Thyroid gland (tissue), 4 donors: ENCODE measurements around the gene PKP3. TPM values are rescaled to one million over a fixed set of nuclear protein-coding genes. Genes with fewer than 3 reads are reported as not detected.

Source experiments
- DNase-seq, 2 donors: peaks; one replicate each; pipeline ENCODE4 v3.0.0-alpha.2; 2019
- H3K27ac ChIP-seq, 3 donors: fragments of 200-600 bp; sonication (generic); 1 replicate in 2 of 3; 2 replicates in 1 of 3; pipeline ENCODE4 v1.5.1; 2016 to 2019; ENCODE audit warnings: mild to moderate bottlenecking in 1 of 3, moderate library complexity in 1 of 3
- H3K27me3 ChIP-seq: fragments of 200-600 bp; sonication (generic); one replicate; pipeline ENCODE4 v1.5.1; 2019
- H3K36me3 ChIP-seq, 2 donors: fragments of 200-600 bp; sonication (generic); one replicate each; pipeline ENCODE4 v1.5.1; 2016 to 2019
- H3K4me1 ChIP-seq, 2 donors: fragments of 200-600 bp; sonication (generic); one replicate each; pipeline ENCODE4 v1.5.1; 2017 to 2019
- H3K4me3 ChIP-seq, 3 donors: fragments of 200-600 bp; sonication (generic); replicated peaks in 1 of 3; 1 replicate in 2 of 3; 2 replicates in 1 of 3; pipeline ENCODE4 v1.5.1; 2016; ENCODE audit warnings: mild to moderate bottlenecking in 1 of 3
- H3K9me3 ChIP-seq: fragments of 200-600 bp; sonication (generic); one replicate; pipeline ENCODE4 v1.5.1; 2017
- POLR2A ChIP-seq, 2 donors: fragments of 450-650 bp; IDR thresholded peaks; one replicate each; pipeline ENCODE4 v1.6.1; 2017; ENCODE audit warnings: antibody characterized with exemption in 2 of 2, mild to moderate bottlenecking in 2 of 2, moderate library complexity in 1 of 2
- WGBS, 2 donors: methylation state at CpG; one replicate each; pipeline ENCODE4 v1.1.5; 2017; 5-methylcytosine and 5-hydroxymethylcytosine counted together
- intact Hi-C: fragments of 100-400 bp; cut with DNase I; formaldehyde crosslinking; loops from one replicate; pipeline ENCODE4 v1.15.1; 2023
- total RNA-seq, 4 donors: library from RNA; depleted of rRNA; stranded (reverse); fragments of >200 nt; gene quantifications; one replicate each; pipeline ENCODE4 v1.2.3, GENCODE V29; 2016
- TF ChIP-seq, protein P1 (sequence below), 6 experiments: fragments of 200-600 bp in 3 of 6; fragments of 450-650 bp in 3 of 6; sonication (generic) in 3 of 6; IDR thresholded peaks; one replicate each; pipeline ENCODE4 v1.5.1; 2016 to 2019; ENCODE audit warnings: antibody characterized with exemption in 6 of 6, mild to moderate bottlenecking in 2 of 6, inconsistent platforms in 1 of 6, moderate library complexity in 1 of 6

Gene PKP3
- total RNA-seq, 4 donors from 2014 or later = 30.4 to 58.4 (median 46.9) TPM

DNA sequence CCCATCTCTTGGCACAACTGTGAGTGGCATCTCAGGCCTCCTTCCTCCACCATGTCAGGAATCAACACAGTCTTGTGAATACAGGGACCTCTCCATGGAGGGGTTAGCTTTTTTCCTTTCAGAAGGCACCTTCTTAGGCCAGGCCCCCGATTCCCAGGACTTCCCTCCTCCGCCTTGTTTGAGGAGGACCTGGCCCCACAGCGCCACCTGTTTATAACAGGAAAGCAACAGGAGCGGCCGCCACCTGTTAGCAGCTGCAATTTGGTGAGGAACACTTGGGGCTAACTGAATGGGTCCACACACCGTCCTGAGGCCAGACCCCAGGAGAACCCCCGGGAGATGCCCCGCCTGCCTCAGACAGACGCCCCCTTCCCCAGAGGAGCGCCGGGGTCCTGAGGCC is 3.8 kb upstream of the PKP3 start:
- intact Hi-C loops = no loop called here
- WGBS, 2 donors = 77 to 89% methylated on average over 5 to 6 of the region's 11 CpGs
- TF ChIP-seq, protein P1, sequence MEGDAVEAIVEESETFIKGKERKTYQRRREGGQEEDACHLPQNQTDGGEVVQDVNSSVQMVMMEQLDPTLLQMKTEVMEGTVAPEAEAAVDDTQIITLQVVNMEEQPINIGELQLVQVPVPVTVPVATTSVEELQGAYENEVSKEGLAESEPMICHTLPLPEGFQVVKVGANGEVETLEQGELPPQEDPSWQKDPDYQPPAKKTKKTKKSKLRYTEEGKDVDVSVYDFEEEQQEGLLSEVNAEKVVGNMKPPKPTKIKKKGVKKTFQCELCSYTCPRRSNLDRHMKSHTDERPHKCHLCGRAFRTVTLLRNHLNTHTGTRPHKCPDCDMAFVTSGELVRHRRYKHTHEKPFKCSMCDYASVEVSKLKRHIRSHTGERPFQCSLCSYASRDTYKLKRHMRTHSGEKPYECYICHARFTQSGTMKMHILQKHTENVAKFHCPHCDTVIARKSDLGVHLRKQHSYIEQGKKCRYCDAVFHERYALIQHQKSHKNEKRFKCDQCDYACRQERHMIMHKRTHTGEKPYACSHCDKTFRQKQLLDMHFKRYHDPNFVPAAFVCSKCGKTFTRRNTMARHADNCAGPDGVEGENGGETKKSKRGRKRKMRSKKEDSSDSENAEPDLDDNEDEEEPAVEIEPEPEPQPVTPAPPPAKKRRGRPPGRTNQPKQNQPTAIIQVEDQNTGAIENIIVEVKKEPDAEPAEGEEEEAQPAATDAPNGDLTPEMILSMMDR (IDR thresholded peaks at IDR 0.05) = no peak
- TF ChIP-seq POLR2A (IDR thresholded peaks at IDR 0.05) = no peak

DNA sequence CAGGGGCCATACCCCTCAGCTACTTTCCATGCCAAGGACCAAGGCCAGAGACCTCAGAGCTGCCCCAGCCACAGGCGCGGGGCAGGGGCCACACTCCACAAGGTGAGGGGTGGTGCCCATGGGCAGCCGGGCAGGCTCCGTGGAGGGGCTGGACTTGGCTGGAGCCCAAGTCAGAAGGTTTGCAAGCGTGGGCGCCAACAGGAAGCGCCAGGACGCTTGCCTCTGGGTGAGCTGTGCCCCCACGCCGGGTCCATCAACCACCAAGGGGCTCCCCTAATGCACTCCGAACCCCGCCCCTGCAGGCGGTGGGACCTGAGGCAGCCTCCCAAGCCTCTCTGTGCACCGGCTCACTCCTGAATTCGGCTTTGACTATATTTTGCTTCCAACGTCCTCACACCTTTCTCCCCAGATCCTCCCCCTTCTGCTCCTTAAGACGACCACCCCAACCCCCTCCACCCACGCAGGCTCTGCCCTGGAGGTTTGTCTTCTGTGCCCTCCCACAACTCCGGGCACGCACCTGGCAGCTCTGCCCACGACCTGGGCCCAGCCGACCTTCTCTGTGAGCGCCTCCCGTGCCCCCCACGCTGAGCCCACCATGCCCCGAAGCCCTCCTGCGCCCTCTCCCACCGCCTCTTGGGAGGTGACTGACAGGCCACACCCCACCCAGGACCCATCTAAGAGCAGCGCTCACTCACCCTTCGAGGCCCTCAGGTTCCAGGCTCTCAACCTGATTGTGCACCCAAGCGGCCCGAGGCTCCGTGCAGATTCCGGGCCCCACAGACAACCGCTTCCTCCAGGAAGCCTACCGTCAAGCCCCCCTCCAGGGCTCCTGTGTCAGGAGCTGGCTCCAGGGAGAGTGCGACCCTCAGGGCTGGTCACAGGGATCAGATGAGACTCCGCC is 2.6 kb upstream of the PKP3 start:
- WGBS, 2 donors = 70 to 76% methylated on average over 23 to 28 of the region's 38 CpGs

More for the DNA sequence above, 3.8 kb upstream of the PKP3 start:
- H3K4me1 ChIP-seq = peaks cover 30 to 32% of the 10 kb centered on the region in 2 donors
- no peaks in the 10 kb centered on the region for H3K36me3 ChIP-seq
- H3K4me3 ChIP-seq = no peak overlapping the region
- H3K27me3 ChIP-seq = no peaks in the 10 kb centered on the region
- H3K27ac ChIP-seq = no peak overlapping the region
- DNase-seq = no peak
- H3K9me3 ChIP-seq = no peaks in the 10 kb centered on the region

DNA sequence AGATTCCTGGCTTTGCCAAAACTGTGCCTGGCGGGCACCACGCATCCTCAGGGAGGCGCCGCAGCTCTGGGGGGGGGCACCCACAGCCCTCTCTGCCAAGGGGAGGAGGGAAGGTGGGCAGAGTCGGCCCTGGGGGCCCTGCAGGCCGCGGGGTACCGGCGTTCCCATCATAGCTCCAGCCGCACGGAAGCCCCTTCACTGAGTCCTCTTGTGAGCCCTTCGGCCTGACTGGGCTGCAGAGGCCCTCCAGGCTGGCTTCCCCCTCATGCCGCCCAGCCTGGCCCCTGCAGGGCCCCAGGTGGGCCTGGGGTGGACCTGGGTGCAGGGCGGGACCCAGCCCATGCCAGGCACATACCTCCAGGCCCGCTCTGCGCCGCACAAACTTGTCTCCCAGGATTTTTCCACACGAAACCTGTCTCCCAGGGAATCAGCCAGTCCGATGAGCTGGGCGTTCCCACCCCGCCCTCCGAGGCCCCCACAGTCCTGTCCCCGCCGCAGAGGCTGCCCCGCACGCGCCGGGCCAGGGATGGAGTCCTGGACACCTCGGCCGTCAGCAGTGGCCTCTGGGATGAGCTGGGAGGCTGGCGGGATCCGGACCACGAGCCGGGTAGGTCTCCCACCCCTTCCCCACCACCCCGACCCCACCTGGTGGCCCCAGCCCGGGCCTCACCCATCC is 1.8 kb upstream of the PKP3 start:
- DNase-seq = no peak
- TF ChIP-seq, protein P1 (IDR thresholded peaks at IDR 0.05) = no peak
- no peak for TF ChIP-seq POLR2A (IDR thresholded peaks at IDR 0.05)
- Histone ChIP-seq H3K9me3 (no peaks in the 10 kb centered on the region), H3K27ac (no peak overlapping the region), H3K36me3 (no peaks in the 10 kb centered on the region), H3K4me3 (no peak overlapping the region), H3K4me1 (peaks cover 34 to 35% of the 10 kb centered on the region in 2 donors), H3K27me3 (no peaks in the 10 kb centered on the region)
- WGBS, 2 donors = 93% methylated on average over 16 to 22 of the region's 36 CpGs
- intact Hi-C loops = no loop called here

More for the DNA sequence above, 2.6 kb upstream of the PKP3 start:
- Histone ChIP-seq H3K9me3 (no peaks in the 10 kb centered on the region), H3K4me3 (no peak overlapping the region), H3K27ac (no peak overlapping the region), H3K4me1 (peaks cover 34 to 35% of the 10 kb centered on the region in 2 donors), H3K36me3 (no peaks in the 10 kb centered on the region), H3K27me3 (no peaks in the 10 kb centered on the region)
- intact Hi-C loops = no loop called here
- peak in 1 of 2 donors; percentile 40 for DNase-seq
- TF ChIP-seq, protein P1 (IDR thresholded peaks at IDR 0.05) = no peak
- TF ChIP-seq POLR2A (IDR thresholded peaks at IDR 0.05) = no peak

DNA sequence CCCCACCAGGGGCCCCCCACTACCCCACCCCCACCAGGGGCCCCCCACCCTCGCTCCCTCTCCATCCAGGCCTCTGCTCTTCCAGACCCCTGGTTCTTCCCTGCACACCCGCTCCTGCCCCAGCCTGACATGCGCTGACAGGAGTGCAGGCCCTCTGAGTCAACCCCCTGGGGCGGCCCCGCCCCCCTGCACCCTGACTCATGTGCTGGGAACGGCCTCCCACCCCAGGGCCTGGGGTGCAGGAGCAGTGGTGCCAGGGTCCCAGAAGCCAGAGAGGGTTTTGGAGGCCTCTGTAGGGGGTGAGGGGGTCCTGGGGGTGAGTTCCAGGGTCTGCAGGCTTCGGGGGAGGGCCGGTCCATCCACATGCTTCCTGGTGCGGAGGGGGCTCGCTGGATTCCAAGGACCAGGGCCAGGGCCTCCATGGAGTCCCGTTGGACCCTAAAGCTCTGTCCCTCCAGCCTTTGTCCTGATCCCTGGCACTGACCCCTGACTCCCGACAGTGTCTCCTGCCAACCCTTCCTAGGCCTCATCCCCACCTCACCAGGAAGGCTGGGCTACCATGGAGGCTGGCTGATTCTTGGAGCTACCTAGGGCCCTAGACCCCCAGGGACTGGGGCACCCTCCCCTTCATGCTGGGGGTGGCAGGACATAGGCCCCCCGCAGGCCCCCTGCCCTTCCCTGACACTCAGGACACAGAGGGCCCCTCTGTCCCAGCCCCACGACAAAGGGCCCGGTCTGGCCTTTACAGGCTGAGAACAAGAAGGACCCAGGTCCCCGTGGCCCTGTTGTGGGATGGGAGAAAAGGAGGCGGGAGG is 583 bp upstream of the PKP3 start:
- no peaks in the 10 kb centered on the region for H3K27me3 ChIP-seq
- H3K4me1 ChIP-seq = peaks cover 34 to 35% of the 10 kb centered on the region in 2 donors
- peak overlapping the region in 2 of 3 donors; percentile 29 to 56 for H3K27ac ChIP-seq
- WGBS, 2 donors = 64 to 78% methylated on average over 3 to 7 of the region's 17 CpGs
- H3K9me3 ChIP-seq = no peaks in the 10 kb centered on the region
- TF ChIP-seq, protein P1 (IDR thresholded peaks at IDR 0.05) = no peak
- TF ChIP-seq POLR2A (IDR thresholded peaks at IDR 0.05) = no peak
- intact Hi-C loops = no loop called here
- H3K36me3 ChIP-seq = no peaks in the 10 kb centered on the region
- DNase-seq = no peak
- peak overlapping the region in 2 of 3 donors; percentile 34 to 52 for H3K4me3 ChIP-seq
